Measurements from ENCODE around the gene LRCOL1. TPM values are rescaled to one million over a fixed set of nuclear protein-coding genes. Genes with fewer than 3 reads are reported as not detected.

The LRCOL1 gene
- total and polyA plus RNA-seq, 2 of the 13 experiments (the other 11 are each of a cell fraction or from before 2014, with no cell fraction given), result not detected

- TF ChIP-seq CREBL2 (CRISPR knock-in tag; IDR thresholded peaks at IDR 0.05; ENCODE audit: borderline replicate concordance) (peak; percentile 31; the same call in 1 of the 2 replicates), ZHX1 (CRISPR knock-in tag; IDR thresholded peaks at IDR 0.05; ENCODE audit: low read depth) (no peak), POLR2AphosphoS5 (IDR thresholded peaks at IDR 0.05; ENCODE audit: low read depth, low read length) (no peak), NFYB (CRISPR knock-in tag; IDR thresholded peaks at IDR 0.05) (no peak), KAT7 (CRISPR knock-in tag; IDR thresholded peaks at IDR 0.05; ENCODE audit: borderline replicate concordance) (no peak), POGZ (CRISPR knock-in tag; IDR thresholded peaks at IDR 0.05) (no peak), TGIF2 (CRISPR knock-in tag; IDR thresholded peaks at IDR 0.05) (no peak; the same call in 1 of the 2 replicates), GPN1 (CRISPR knock-in tag; IDR thresholded peaks at IDR 0.05; ENCODE audit: borderline replicate concordance) (no peak), TEAD3 (CRISPR knock-in tag; optimal IDR thresholded peaks at IDR 0.05; ENCODE audit: borderline replicate concordance) (peak; percentile 65), ZNF83 (CRISPR knock-in tag; IDR thresholded peaks at IDR 0.05; ENCODE audit: borderline replicate concordance) (no peak), KLF13 (CRISPR knock-in tag; IDR thresholded peaks at IDR 0.05) (no peak), ZBTB3 (CRISPR knock-in tag; IDR thresholded peaks at IDR 0.05; ENCODE audit: borderline replicate concordance, low read depth) (no peak), NCOA2 (CRISPR knock-in tag; IDR thresholded peaks at IDR 0.05) (peak; percentile 59), AGO1 (IDR thresholded peaks at IDR 0.05; ENCODE audit: low read depth, low read length, poor library complexity, severe bottlenecking) (no peak), NR0B2 (CRISPR knock-in tag; IDR thresholded peaks at IDR 0.05) (no peak), TCF7 (IDR thresholded peaks at IDR 0.05; ENCODE audit: low read depth) (peak; percentile 85), ZFP82 (CRISPR knock-in tag; IDR thresholded peaks at IDR 0.05; ENCODE audit: borderline replicate concordance) (no peak), AKAP8 (CRISPR knock-in tag; IDR thresholded peaks at IDR 0.05) (0 out of 2 replicates have a peak, but pooled peaks have one; percentile 49), TFDP1 (CRISPR knock-in tag; IDR thresholded peaks at IDR 0.05; ENCODE audit: borderline replicate concordance) (peak; percentile 82; the same call in 1 of the 2 replicates), ZNF562 (CRISPR knock-in tag; IDR thresholded peaks at IDR 0.05; ENCODE audit: borderline replicate concordance) (no peak), NR2C2 (CRISPR knock-in tag; IDR thresholded peaks at IDR 0.05; ENCODE audit: borderline replicate concordance) (peak; percentile 97), SOX13 (IDR thresholded peaks at IDR 0.05) (no peak), SOX13 (CRISPR knock-in tag; conservative IDR thresholded peaks at IDR 0.05 in 1 of 2, IDR thresholded peaks at IDR 0.05 in 1 of 2) (peak in 1 of 2 experiments; percentile 39; a peak in 1 of 4 replicates), KLF6 (CRISPR knock-in tag; IDR thresholded peaks at IDR 0.05) (0 out of 2 replicates have a peak, but pooled peaks have one; percentile 37), CEBPB (IDR thresholded peaks at IDR 0.05; ENCODE audit: borderline replicate concordance, low read depth, low read length) (no peak)
Measured at GRCh38 chr12:132608231-132609171, 1.9 kb downstream of the LRCOL1 start (continued).

All from HepG2 (cell line).